Liver (tissue), 9 donors: Measurements from ENCODE around the gene CACNA1S. TPM values are rescaled to one million over a fixed set of nuclear protein-coding genes. Genes with fewer than 3 reads are reported as not detected.

Experiments
- DNase-seq: peaks from one replicate; pipeline ENCODE4 v3.0.0-alpha.2; 2017; ENCODE audit warnings: low spot score
- H3K27ac ChIP-seq, 2 donors: one replicate each; pipeline ENCODE4 v1.7.0; 2013; ENCODE audit warnings: inconsistent platforms in 2 of 2, low read length in 2 of 2, control low read depth in 1 of 2, low read depth in 1 of 2, mild to moderate bottlenecking in 1 of 2
- H3K27me3 ChIP-seq, 4 donors: one replicate each; pipeline versions ENCODE4 v1.6.1 to v1.7.0; 2013; ENCODE audit warnings: low read length in 3 of 4, inconsistent platforms in 1 of 4, mild to moderate bottlenecking in 1 of 4, moderate library complexity in 1 of 4; ENCODE audit not compliant: control insufficient read depth in 4 of 4, insufficient read depth in 4 of 4
- H3K36me3 ChIP-seq, 4 donors: one replicate each; pipeline versions ENCODE4 v1.6.1 to v1.7.0; 2013; ENCODE audit warnings: low read length in 3 of 4, mild to moderate bottlenecking in 3 of 4, low read depth in 1 of 4, moderate library complexity in 1 of 4; ENCODE audit not compliant: control insufficient read depth in 4 of 4, insufficient read depth in 3 of 4
- H3K4me1 ChIP-seq, 4 donors: one replicate each; pipeline versions ENCODE4 v1.6.1 to v1.7.0; 2013; ENCODE audit warnings: low read length in 3 of 4, mild to moderate bottlenecking in 3 of 4, moderate library complexity in 1 of 4; ENCODE audit not compliant: control insufficient read depth in 4 of 4, insufficient read depth in 4 of 4
- H3K4me3 ChIP-seq, 3 donors: one replicate each; pipeline versions ENCODE4 v1.6.1 to v1.7.0; 2013; ENCODE audit warnings: low read length in 3 of 3, control low read depth in 1 of 3, low read depth in 1 of 3, mild to moderate bottlenecking in 1 of 3
- H3K9ac ChIP-seq, 2 donors: one replicate each; pipeline ENCODE4 v1.7.0; 2013; ENCODE audit warnings: low read length in 2 of 2, mild to moderate bottlenecking in 2 of 2, moderate library complexity in 2 of 2, control low read depth in 1 of 2, low read depth in 1 of 2
- H3K9me3 ChIP-seq, 4 donors: one replicate each; pipeline versions ENCODE4 v1.6.1 to v1.7.0; 2013; ENCODE audit warnings: low read length in 3 of 4; ENCODE audit not compliant: control insufficient read depth in 4 of 4
- EGR1 ChIP-seq, 2 donors: IDR thresholded peaks; 2 replicates each; pipeline ENCODE4 v1.6.1; 2016 to 2018; ENCODE audit warnings: antibody characterized with exemption in 2 of 2, low read depth in 2 of 2
- FOXA1 ChIP-seq: IDR thresholded peaks from 2 replicates; pipeline ENCODE4 v1.6.1; 2016; ENCODE audit warnings: antibody characterized with exemption
- FOXA2 ChIP-seq: IDR thresholded peaks from 2 replicates; pipeline ENCODE4 v1.6.1; 2016; ENCODE audit warnings: antibody characterized with exemption
- GABPA ChIP-seq, 2 donors: IDR thresholded peaks in 1 of 2; conservative IDR thresholded peaks in 1 of 2; 2 replicates each; pipeline ENCODE4 v1.6.1; 2016; ENCODE audit warnings: antibody characterized with exemption in 2 of 2, mild to moderate bottlenecking in 1 of 2, moderate library complexity in 1 of 2
- HNF4A ChIP-seq, 2 donors: conservative IDR thresholded peaks; 2 replicates each; pipeline ENCODE4 v1.6.1; 2016; ENCODE audit warnings: antibody characterized with exemption in 2 of 2, mild to moderate bottlenecking in 2 of 2
- HNF4G ChIP-seq: IDR thresholded peaks from 2 replicates; pipeline ENCODE4 v1.6.1; 2016; ENCODE audit warnings: antibody characterized with exemption
- JUND ChIP-seq, 2 donors: IDR thresholded peaks; 2 replicates each; pipeline ENCODE4 v1.6.1; 2016; ENCODE audit warnings: antibody characterized with exemption in 2 of 2
- NR2F2 ChIP-seq: IDR thresholded peaks from 2 replicates; pipeline ENCODE4 v1.6.1; 2016; ENCODE audit warnings: antibody characterized with exemption
- RAD21 ChIP-seq, 2 donors: IDR thresholded peaks; 2 replicates each; pipeline ENCODE4 v1.6.1; 2016; ENCODE audit warnings: antibody characterized with exemption in 2 of 2, mild to moderate bottlenecking in 2 of 2
- RXRA ChIP-seq, 2 donors: IDR thresholded peaks; 2 replicates each; pipeline ENCODE4 v1.6.1; 2017 to 2018; ENCODE audit warnings: antibody characterized with exemption in 2 of 2, mild to moderate bottlenecking in 1 of 2
- SP1 ChIP-seq: IDR thresholded peaks from 2 replicates; pipeline ENCODE4 v1.6.1; 2018; ENCODE audit warnings: antibody characterized with exemption, mild to moderate bottlenecking
- TAF1 ChIP-seq: conservative IDR thresholded peaks from 2 replicates; pipeline ENCODE4 v1.6.1; 2016; ENCODE audit warnings: antibody characterized with exemption, mild to moderate bottlenecking
- WGBS: extraction: QIAGEN DNeasy Blood & Tissue Kit; methylation state at CpG from one replicate; pipeline ENCODE4 v1.1.7; 2013; 5-methylcytosine and 5-hydroxymethylcytosine counted together
- polyA plus RNA-seq, 2 donors: library from polyadenylated mRNA; stranded (reverse) in 1 of 2; unstranded in 1 of 2; fragments of 200-250 nt in 1 of 2; fragments of >200 nt in 1 of 2; fragmentation: Nextera tagmentation in 1 of 2; extraction: Ambion mirVana in 1 of 2; gene quantifications; one replicate each; pipeline versions ENCODE4 v1.2.1 to v1.2.3, GENCODE V29; 2013 to 2015
- total RNA-seq, 2 donors: library from RNA; depleted of rRNA; stranded (reverse); fragments of >200 nt; gene quantifications; one replicate each; pipeline ENCODE4 v1.2.3, GENCODE V29; 2014
- TF ChIP-seq, protein P1 (sequence below): IDR thresholded peaks from 2 replicates; pipeline ENCODE4 v1.6.1; 2016; ENCODE audit warnings: antibody characterized with exemption, mild to moderate bottlenecking
- TF ChIP-seq, protein P2 (sequence below): IDR thresholded peaks from 2 replicates; pipeline ENCODE4 v1.6.1; 2016; ENCODE audit warnings: antibody characterized with exemption
- TF ChIP-seq, protein P3 (sequence below): IDR thresholded peaks from 2 replicates; pipeline ENCODE4 v1.6.1; 2016; ENCODE audit warnings: antibody characterized with exemption
- TF ChIP-seq, protein P4 (sequence below): fragments of 150-350 bp; IDR thresholded peaks from 2 replicates; pipeline ENCODE4 v1.5.1; 2017; ENCODE audit warnings: improper control_type of control experiment, low read depth, low read length; ENCODE audit not compliant: missing input control
- donor health status: healthy.
- donor health status: healthy.
- donor health status: healthy.
- donor health status: healthy.
- donor health status: healthy.

CACNA1S gene
- total and polyA plus RNA-seq, 4 donors, result under 0.01 to 0.33 TPM; not detected in 2

DNA sequence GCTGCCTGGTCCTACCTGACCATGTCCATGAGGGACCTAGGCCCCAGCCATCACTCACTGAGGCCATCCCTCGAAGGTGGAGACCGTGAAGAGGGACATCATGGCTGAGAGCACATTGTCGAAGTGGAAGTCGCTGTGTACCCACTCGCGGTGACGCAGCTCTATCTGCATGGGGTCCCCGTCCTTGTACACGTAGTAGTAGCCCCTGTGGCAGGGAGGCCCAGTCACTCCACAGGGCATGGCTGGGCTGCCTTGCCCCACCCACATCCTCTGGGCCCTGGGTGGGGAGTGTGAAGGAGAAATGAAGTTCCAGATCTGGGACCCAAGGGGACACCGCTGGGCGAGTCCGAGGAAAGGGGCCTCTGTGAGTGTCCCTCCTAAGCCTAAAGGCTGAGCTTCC lies 50.3 kb downstream of the CACNA1S start:
- no peaks in the 10 kb centered on the region for H3K36me3 ChIP-seq

DNA sequence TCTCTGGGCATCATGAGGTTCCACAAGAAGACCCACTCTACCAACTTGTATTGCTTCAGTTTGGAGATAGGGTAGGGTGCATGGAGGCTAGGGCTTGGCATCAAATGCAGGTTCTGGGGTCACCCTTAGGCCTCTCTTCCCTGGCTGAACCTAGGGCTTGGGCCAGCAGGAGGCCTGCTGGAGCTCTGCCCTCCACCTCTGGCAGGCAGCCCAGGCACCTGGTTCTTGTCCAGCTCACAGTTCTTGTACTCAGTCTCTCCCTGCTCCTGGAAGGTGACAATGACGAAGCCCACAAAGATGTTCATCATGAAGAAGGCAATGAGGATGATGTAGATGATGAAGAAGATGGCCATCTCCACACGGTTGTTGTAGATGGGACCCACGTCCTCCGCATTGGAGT lies 51.2 kb downstream of the CACNA1S start:
- 86% methylated on average over 4 of the region's 4 CpGs for WGBS
- Histone ChIP-seq H3K27me3 (no peaks in the 10 kb centered on the region), H3K4me3 (no peak overlapping the region), H3K27ac (no peak overlapping the region), H3K4me1 (peaks cover 0 to 5% (median under 1%) of the 10 kb centered on the region in 4 donors), H3K9me3 (no peaks in the 10 kb centered on the region), H3K36me3 (no peaks in the 10 kb centered on the region), H3K9ac (no peak overlapping the region)
- TF ChIP-seq, protein P1, sequence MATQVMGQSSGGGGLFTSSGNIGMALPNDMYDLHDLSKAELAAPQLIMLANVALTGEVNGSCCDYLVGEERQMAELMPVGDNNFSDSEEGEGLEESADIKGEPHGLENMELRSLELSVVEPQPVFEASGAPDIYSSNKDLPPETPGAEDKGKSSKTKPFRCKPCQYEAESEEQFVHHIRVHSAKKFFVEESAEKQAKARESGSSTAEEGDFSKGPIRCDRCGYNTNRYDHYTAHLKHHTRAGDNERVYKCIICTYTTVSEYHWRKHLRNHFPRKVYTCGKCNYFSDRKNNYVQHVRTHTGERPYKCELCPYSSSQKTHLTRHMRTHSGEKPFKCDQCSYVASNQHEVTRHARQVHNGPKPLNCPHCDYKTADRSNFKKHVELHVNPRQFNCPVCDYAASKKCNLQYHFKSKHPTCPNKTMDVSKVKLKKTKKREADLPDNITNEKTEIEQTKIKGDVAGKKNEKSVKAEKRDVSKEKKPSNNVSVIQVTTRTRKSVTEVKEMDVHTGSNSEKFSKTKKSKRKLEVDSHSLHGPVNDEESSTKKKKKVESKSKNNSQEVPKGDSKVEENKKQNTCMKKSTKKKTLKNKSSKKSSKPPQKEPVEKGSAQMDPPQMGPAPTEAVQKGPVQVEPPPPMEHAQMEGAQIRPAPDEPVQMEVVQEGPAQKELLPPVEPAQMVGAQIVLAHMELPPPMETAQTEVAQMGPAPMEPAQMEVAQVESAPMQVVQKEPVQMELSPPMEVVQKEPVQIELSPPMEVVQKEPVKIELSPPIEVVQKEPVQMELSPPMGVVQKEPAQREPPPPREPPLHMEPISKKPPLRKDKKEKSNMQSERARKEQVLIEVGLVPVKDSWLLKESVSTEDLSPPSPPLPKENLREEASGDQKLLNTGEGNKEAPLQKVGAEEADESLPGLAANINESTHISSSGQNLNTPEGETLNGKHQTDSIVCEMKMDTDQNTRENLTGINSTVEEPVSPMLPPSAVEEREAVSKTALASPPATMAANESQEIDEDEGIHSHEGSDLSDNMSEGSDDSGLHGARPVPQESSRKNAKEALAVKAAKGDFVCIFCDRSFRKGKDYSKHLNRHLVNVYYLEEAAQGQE, result no peak
- TF ChIP-seq, protein P2, sequence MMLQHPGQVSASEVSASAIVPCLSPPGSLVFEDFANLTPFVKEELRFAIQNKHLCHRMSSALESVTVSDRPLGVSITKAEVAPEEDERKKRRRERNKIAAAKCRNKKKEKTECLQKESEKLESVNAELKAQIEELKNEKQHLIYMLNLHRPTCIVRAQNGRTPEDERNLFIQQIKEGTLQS, result no peak
- TF ChIP-seq FOXA1 (no peak), GABPA (IDR thresholded peaks at IDR 0.05 in 1 of 2, conservative IDR thresholded peaks at IDR 0.05 in 1 of 2) (no peak), EGR1 (IDR thresholded peaks at IDR 0.05; ENCODE audit: low read depth in 2 of 2) (no peak), FOXA2 (no peak)
- DNase-seq, result no peak

More for the DNA sequence above, 50.3 kb downstream of the CACNA1S start:
- DNase-seq, result no peak
- H3K27ac ChIP-seq, result no peak overlapping the region
- no peak overlapping the region for H3K9ac ChIP-seq
- 97% methylated on average over 12 of the region's 12 CpGs for WGBS
- TF ChIP-seq NR2F2, result no peak
- TF ChIP-seq HNF4G, result no peak
- TF ChIP-seq FOXA2, result no peak
- no peak for TF ChIP-seq HNF4A (conservative IDR thresholded peaks at IDR 0.05)
- no peak for TF ChIP-seq SP1
- TF ChIP-seq GABPA (IDR thresholded peaks at IDR 0.05 in 1 of 2, conservative IDR thresholded peaks at IDR 0.05 in 1 of 2), result no peak
- no peak for TF ChIP-seq RAD21 (IDR thresholded peaks at IDR 0.05)
- TF ChIP-seq, protein P3, sequence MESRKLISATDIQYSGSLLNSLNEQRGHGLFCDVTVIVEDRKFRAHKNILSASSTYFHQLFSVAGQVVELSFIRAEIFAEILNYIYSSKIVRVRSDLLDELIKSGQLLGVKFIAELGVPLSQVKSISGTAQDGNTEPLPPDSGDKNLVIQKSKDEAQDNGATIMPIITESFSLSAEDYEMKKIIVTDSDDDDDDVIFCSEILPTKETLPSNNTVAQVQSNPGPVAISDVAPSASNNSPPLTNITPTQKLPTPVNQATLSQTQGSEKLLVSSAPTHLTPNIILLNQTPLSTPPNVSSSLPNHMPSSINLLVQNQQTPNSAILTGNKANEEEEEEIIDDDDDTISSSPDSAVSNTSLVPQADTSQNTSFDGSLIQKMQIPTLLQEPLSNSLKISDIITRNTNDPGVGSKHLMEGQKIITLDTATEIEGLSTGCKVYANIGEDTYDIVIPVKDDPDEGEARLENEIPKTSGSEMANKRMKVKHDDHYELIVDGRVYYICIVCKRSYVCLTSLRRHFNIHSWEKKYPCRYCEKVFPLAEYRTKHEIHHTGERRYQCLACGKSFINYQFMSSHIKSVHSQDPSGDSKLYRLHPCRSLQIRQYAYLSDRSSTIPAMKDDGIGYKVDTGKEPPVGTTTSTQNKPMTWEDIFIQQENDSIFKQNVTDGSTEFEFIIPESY, result no peak
- TF ChIP-seq, protein P2, result no peak
- TF ChIP-seq, protein P1, result no peak
- TF ChIP-seq TAF1, result no peak
- no peak for TF ChIP-seq FOXA1
- TF ChIP-seq, protein P4, sequence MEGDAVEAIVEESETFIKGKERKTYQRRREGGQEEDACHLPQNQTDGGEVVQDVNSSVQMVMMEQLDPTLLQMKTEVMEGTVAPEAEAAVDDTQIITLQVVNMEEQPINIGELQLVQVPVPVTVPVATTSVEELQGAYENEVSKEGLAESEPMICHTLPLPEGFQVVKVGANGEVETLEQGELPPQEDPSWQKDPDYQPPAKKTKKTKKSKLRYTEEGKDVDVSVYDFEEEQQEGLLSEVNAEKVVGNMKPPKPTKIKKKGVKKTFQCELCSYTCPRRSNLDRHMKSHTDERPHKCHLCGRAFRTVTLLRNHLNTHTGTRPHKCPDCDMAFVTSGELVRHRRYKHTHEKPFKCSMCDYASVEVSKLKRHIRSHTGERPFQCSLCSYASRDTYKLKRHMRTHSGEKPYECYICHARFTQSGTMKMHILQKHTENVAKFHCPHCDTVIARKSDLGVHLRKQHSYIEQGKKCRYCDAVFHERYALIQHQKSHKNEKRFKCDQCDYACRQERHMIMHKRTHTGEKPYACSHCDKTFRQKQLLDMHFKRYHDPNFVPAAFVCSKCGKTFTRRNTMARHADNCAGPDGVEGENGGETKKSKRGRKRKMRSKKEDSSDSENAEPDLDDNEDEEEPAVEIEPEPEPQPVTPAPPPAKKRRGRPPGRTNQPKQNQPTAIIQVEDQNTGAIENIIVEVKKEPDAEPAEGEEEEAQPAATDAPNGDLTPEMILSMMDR, result no peak
- TF ChIP-seq RXRA (IDR thresholded peaks at IDR 0.05), result no peak
- TF ChIP-seq JUND (IDR thresholded peaks at IDR 0.05), result no peak
- H3K9me3 ChIP-seq, result no peaks in the 10 kb centered on the region
- H3K4me3 ChIP-seq, result no peak overlapping the region
- H3K4me1 ChIP-seq, result peaks cover 0 to 5% (median 0%) of the 10 kb centered on the region in 4 donors
- no peaks in the 10 kb centered on the region for H3K27me3 ChIP-seq
